Immature natural killer cell (primary cell): ENCODE measurements around the gene WASF2. TPM values are rescaled to one million over a fixed set of nuclear protein-coding genes. Genes with fewer than 3 reads are reported as not detected.

Source experiments
- DNase-seq, 3 donors: peaks; one replicate each; pipeline ENCODE4 v3.0.0; 2022; ENCODE audit warnings: mixed read lengths in 1 of 3
- H3K27ac Mint-ChIP-seq, 6 donors: one replicate each; pipeline ENCODE4 v1.8.0; 2020; ENCODE audit warnings: mixed read lengths in 6 of 6, mild to moderate bottlenecking in 5 of 6, inconsistent platforms in 4 of 6, moderate library complexity in 3 of 6
- H3K27me3 Mint-ChIP-seq, 3 donors: one replicate each; pipeline ENCODE4 v1.8.0; 2020 to 2021; ENCODE audit warnings: low read depth in 3 of 3, mild to moderate bottlenecking in 3 of 3, mixed read lengths in 3 of 3, moderate library complexity in 3 of 3, inconsistent platforms in 1 of 3
- H3K36me3 Mint-ChIP-seq, 3 donors: one replicate each; pipeline ENCODE4 v1.8.0; 2020; ENCODE audit warnings: mixed read lengths in 3 of 3, inconsistent platforms in 2 of 3, mild to moderate bottlenecking in 2 of 3
- H3K4me1 Mint-ChIP-seq, 2 donors: one replicate each; pipeline ENCODE4 v1.8.0; 2020; ENCODE audit warnings: inconsistent platforms in 2 of 2, mild to moderate bottlenecking in 2 of 2, mixed read lengths in 2 of 2, moderate library complexity in 1 of 2
- H3K4me3 Mint-ChIP-seq, 5 donors: one replicate each; pipeline ENCODE4 v1.8.0; 2020; ENCODE audit warnings: mild to moderate bottlenecking in 5 of 5, mixed read lengths in 5 of 5, inconsistent platforms in 3 of 5, moderate library complexity in 3 of 5
- H3K9me3 Mint-ChIP-seq, 6 donors: one replicate each; pipeline ENCODE4 v1.8.0; 2020; ENCODE audit warnings: mild to moderate bottlenecking in 6 of 6, mixed read lengths in 6 of 6, inconsistent platforms in 4 of 6, moderate library complexity in 3 of 6
- polyA plus RNA-seq, 3 donors: library from polyadenylated mRNA; unstranded; fragments of 300-500 nt; fragmentation: Illumina TruSeq; gene quantifications; one replicate each; pipeline ENCODE4 v1.2.3, GENCODE V29; 2021

Gene WASF2
- polyA plus RNA-seq, 3 donors from 2014 or later: 36.6 to 90.0 (median 39.5) TPM

GRCh38 chr1:27429029-27429425, 60.9 kb downstream of the WASF2 start:
- Mint-ChIP-seq H3K36me3 (peaks cover 3 to 5% (median 4%) of the 10 kb centered on the region in 3 donors), H3K27me3 (no peaks in the 10 kb centered on the region), H3K9me3 (no peaks in the 10 kb centered on the region), H3K4me1 (peaks cover 68 to 78% of the 10 kb centered on the region in 2 donors), H3K27ac (peak overlapping the region; percentile 33 to 78 (median 64)), H3K4me3 (peak overlapping the region; percentile 19 to 61 (median 38))
- no peak for DNase-seq

- peaks cover 65 to 78% of the 10 kb centered on the region in 2 donors for H3K4me1 Mint-ChIP-seq
- H3K27ac Mint-ChIP-seq: peak overlapping the region; percentile 42 to 85 (median 70)
- H3K27me3 Mint-ChIP-seq: no peaks in the 10 kb centered on the region
- H3K36me3 Mint-ChIP-seq: peaks cover 3 to 5% (median 4%) of the 10 kb centered on the region in 3 donors
- H3K9me3 Mint-ChIP-seq: no peaks in the 10 kb centered on the region
- DNase-seq: no peak
- H3K4me3 Mint-ChIP-seq: peak overlapping the region; percentile 19 to 61 (median 38)
Observed at GRCh38 chr1:27428316-27429028, 61.5 kb downstream of the WASF2 start.

DNA sequence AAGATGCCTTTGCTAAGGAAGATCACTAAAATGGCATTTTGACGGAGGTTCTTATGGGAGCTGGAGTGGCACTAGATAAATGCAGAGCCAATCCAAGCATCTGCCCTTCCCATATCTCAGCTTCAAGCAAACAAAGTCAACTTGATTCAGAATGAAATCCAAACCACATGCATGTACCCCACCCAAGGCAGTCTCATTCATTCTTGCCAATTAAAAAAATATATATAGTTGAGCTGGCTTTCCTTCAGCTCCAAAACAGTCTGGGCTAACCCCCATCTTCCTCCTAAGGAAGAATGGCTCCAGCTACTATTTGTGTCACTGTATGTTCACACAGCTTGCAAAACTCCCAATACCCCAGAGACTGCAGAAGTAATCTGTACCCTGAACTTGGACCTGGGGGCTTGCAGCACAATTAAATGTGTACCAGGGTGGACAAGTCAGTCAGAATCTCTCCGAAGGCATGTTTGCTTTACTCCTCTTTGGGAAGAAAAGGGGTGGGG, 62.1 kb downstream of the WASF2 start:
- Mint-ChIP-seq H3K27ac (peak overlapping the region; percentile 42 to 85 (median 70)), H3K9me3 (no peaks in the 10 kb centered on the region), H3K4me3 (peak overlapping the region in 4 of 5 donors; percentile 15 to 38 (median 28)), H3K27me3 (no peaks in the 10 kb centered on the region), H3K36me3 (peaks cover 3 to 5% (median 4%) of the 10 kb centered on the region in 3 donors), H3K4me1 (peaks cover 61 to 73% of the 10 kb centered on the region in 2 donors)
- no peak for DNase-seq

DNA sequence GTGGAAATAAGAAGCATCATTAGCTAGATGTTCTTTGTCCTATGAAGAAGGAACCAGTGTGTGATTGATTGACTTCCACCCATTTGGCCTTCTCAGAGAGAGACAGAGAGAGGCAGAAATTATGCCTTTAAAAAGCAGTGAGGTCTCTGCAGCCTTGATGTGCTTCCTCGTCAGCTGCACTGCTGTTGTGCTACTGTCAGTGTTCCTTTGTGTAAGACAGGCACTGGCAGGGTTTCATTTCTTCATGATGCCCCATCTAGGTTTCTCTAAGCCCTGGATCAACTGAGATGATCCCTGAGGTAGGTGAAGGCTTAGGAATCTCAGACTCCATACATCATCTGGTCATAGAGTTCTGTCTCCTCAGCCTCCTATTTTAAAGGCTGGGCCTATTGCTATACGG, 62.6 kb downstream of the WASF2 start:
- Mint-ChIP-seq H3K36me3 (peaks cover 3 to 5% (median 4%) of the 10 kb centered on the region in 3 donors), H3K9me3 (no peaks in the 10 kb centered on the region), H3K4me3 (no peak overlapping the region), H3K4me1 (peaks cover 66 to 78% of the 10 kb centered on the region in 2 donors), H3K27ac (peak overlapping the region; percentile 42 to 85 (median 60)), H3K27me3 (no peaks in the 10 kb centered on the region)
- no peak for DNase-seq

- DNase-seq: no peak
- Mint-ChIP-seq H3K4me1 (peaks cover 51 to 68% of the 10 kb centered on the region in 2 donors), H3K4me3 (no peak overlapping the region), H3K27me3 (no peaks in the 10 kb centered on the region), H3K27ac (peak overlapping the region in 5 of 6 donors; percentile 18 to 79 (median 41)), H3K36me3 (peaks cover 3 to 5% (median 4%) of the 10 kb centered on the region in 3 donors), H3K9me3 (no peaks in the 10 kb centered on the region)
Observed at GRCh38 chr1:27423709-27424108, 66.3 kb downstream of the WASF2 start.

DNA sequence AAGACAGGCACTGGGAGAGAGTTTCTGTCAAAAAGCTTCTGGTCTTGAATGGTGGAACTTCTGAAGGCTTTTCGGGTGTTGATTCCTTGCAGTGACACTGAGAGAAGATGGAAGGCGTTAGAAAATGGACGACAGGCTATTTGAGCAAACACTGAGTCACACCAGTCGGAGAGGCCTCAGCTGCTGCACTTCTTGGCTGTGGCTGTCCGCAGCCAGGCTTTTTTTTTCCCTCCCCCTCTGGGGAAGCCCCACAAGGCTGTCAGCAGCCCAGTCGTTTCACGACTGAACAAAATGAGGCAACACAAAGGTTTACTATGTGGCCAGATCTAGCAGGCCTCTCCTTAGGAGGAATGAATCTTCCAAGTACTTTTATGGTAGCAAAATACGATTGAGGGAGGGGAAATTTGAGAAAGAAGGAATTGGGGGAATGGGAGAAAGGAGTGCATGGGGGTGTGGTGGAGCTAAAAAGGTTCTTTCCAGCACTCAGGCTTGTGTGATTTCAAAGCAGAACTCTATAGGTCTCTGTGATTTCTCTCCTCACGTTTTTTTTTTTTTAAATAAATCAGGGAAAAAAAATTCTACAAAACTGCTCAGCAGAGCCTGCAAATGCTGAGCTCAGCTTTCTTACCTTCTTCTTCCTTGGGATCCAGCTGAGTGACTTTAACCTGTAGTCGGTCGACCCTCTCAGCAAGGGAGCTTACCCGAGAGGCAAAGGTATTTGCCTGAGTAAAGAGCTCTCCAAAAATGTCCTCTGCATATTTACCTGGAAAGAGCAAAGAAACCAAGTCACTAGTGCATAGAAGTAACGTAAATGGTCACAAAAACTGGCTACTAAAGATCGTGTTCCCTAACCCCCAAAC, 71.4 kb downstream of the WASF2 start:
- H3K4me1 Mint-ChIP-seq: peaks cover 50 to 69% of the 10 kb centered on the region in 2 donors
- peak overlapping the region; percentile 36 to 98 (median 84) for H3K27ac Mint-ChIP-seq
- peak overlapping the region in 2 of 5 donors; percentile 36 to 74 for H3K4me3 Mint-ChIP-seq
- H3K36me3 Mint-ChIP-seq: peaks cover 13 to 39% (median 18%) of the 10 kb centered on the region in 3 donors
- peak; percentile 30 to 71 (median 44) for DNase-seq
- H3K9me3 Mint-ChIP-seq: no peaks in the 10 kb centered on the region
- H3K27me3 Mint-ChIP-seq: peaks cover 0 to 5% (median 0%) of the 10 kb centered on the region in 3 donors

- Mint-ChIP-seq H3K4me1 (peaks cover 49 to 66% of the 10 kb centered on the region in 2 donors), H3K27me3 (peaks cover 0 to 5% (median 0%) of the 10 kb centered on the region in 3 donors), H3K9me3 (no peaks in the 10 kb centered on the region), H3K4me3 (no peak overlapping the region), H3K27ac (peak overlapping the region in 5 of 6 donors; percentile 52 to 98 (median 84)), H3K36me3 (peaks cover 17 to 46% (median 24%) of the 10 kb centered on the region in 3 donors)
- no peak for DNase-seq
Observed at GRCh38 chr1:27417713-27418112, 72.3 kb downstream of the WASF2 start.

- no peaks in the 10 kb centered on the region for H3K9me3 Mint-ChIP-seq
- H3K27me3 Mint-ChIP-seq: peaks cover 0 to 5% (median 0%) of the 10 kb centered on the region in 3 donors
- H3K36me3 Mint-ChIP-seq: peaks cover 17 to 50% (median 24%) of the 10 kb centered on the region in 3 donors
- H3K4me3 Mint-ChIP-seq: peak overlapping the region in 1 of 5 donors; percentile 47
- H3K27ac Mint-ChIP-seq: peak overlapping the region; percentile 23 to 85 (median 49)
- peak; percentile 57 to 73 (median 67) for DNase-seq
- peaks cover 38 to 55% of the 10 kb centered on the region in 2 donors for H3K4me1 Mint-ChIP-seq
Observed at GRCh38 chr1:27416387-27417111, 73.4 kb downstream of the WASF2 start.

- peaks cover 0 to 8% (median 0%) of the 10 kb centered on the region in 3 donors for H3K27me3 Mint-ChIP-seq
- H3K4me3 Mint-ChIP-seq: no peak overlapping the region
- DNase-seq: no peak
- H3K36me3 Mint-ChIP-seq: peaks cover 22 to 64% (median 30%) of the 10 kb centered on the region in 3 donors
- H3K9me3 Mint-ChIP-seq: no peaks in the 10 kb centered on the region
- H3K4me1 Mint-ChIP-seq: peaks cover 29 to 46% of the 10 kb centered on the region in 2 donors
- H3K27ac Mint-ChIP-seq: peak overlapping the region in 1 of 6 donors; percentile 48
Observed at GRCh38 chr1:27414091-27414490, 75.9 kb downstream of the WASF2 start.

- Mint-ChIP-seq H3K36me3 (peaks cover 22 to 69% (median 30%) of the 10 kb centered on the region in 3 donors), H3K27me3 (peaks cover 0 to 8% (median 0%) of the 10 kb centered on the region in 3 donors), H3K4me3 (no peak overlapping the region), H3K27ac (peak overlapping the region in 1 of 6 donors; percentile 40), H3K4me1 (peaks cover 22 to 35% of the 10 kb centered on the region in 2 donors), H3K9me3 (no peaks in the 10 kb centered on the region)
- DNase-seq: no peak
Observed at GRCh38 chr1:27413004-27413403, 77.0 kb downstream of the WASF2 start.

DNA sequence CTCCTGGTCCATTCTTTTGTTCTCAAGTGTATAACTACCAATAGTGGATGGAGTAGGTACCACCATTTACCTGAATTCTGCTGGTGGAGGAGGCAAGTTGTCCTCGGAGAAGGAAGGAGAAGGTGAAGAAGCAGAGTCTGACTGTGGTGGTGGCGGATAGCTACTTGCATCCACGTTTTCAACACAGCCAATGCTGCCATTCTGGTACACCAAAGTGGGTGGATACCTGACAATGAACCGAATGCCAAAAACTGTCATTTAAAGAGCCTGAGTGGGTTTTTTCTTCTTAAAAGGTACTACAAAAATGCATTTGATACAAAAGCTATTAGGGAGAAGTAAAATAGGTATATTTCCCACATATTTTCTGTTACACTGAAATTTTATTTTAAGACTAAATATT, 77.5 kb downstream of the WASF2 start:
- no peak for DNase-seq
- Mint-ChIP-seq H3K4me1 (peaks cover 22 to 30% of the 10 kb centered on the region in 2 donors), H3K9me3 (no peaks in the 10 kb centered on the region), H3K4me3 (no peak overlapping the region), H3K27ac (peak overlapping the region in 2 of 6 donors; percentile 12 to 30), H3K36me3 (peaks cover 22 to 71% (median 30%) of the 10 kb centered on the region in 3 donors), H3K27me3 (peaks cover 0 to 8% (median 0%) of the 10 kb centered on the region in 3 donors)

GRCh38 chr1:27410709-27411108, 79.3 kb downstream of the WASF2 start:
- no peak overlapping the region for H3K4me3 Mint-ChIP-seq
- H3K27me3 Mint-ChIP-seq: peaks cover 0 to 8% (median 0%) of the 10 kb centered on the region in 3 donors
- no peaks in the 10 kb centered on the region for H3K9me3 Mint-ChIP-seq
- H3K27ac Mint-ChIP-seq: peak overlapping the region in 3 of 6 donors; percentile 12 to 45 (median 39)
- H3K36me3 Mint-ChIP-seq: peaks cover 20 to 59% (median 22%) of the 10 kb centered on the region in 3 donors
- peaks cover 4 to 13% of the 10 kb centered on the region in 2 donors for H3K4me1 Mint-ChIP-seq
- no peak for DNase-seq

DNA sequence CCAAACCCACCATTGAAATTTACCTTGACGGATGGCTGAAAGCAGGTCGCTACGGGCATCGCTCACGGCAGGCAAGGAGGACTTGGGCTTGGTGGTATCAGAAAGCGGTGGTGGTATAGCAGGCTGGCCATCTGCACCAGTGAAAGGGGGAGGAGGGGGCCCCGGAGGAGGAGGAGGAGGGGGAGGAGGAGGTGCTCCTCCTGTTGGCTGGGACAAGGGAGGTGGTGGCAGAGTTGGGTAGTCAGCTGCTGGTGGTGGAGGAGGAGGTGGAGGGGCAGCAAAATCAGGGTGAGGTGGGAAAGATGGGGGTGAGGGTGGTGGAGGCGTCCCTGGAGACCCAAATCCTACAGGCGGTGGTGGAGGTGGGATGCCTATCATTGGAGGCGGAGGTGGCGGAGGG, 80.3 kb downstream of the WASF2 start:
- no peaks in the 10 kb centered on the region for H3K9me3 Mint-ChIP-seq
- H3K4me3 Mint-ChIP-seq: no peak overlapping the region
- H3K27me3 Mint-ChIP-seq: peaks cover 0 to 7% (median 0%) of the 10 kb centered on the region in 3 donors
- H3K4me1 Mint-ChIP-seq: peaks cover 0 to 3% of the 10 kb centered on the region in 2 donors
- DNase-seq: no peak
- peak overlapping the region in 1 of 6 donors; percentile 58 for H3K27ac Mint-ChIP-seq
- peaks cover 14 to 49% (median 16%) of the 10 kb centered on the region in 3 donors for H3K36me3 Mint-ChIP-seq
